ENCODE results near the gene THAP3.
A peak's percentile ranks its signal among the peaks of the same experiment; 100 is the strongest.
"Not testable (repeated sequence)": the region's sequence is repeated elsewhere in the genome, so short reads cannot be mapped to it uniquely, and the experiment has no call there.

Gene THAP3

DNA sequence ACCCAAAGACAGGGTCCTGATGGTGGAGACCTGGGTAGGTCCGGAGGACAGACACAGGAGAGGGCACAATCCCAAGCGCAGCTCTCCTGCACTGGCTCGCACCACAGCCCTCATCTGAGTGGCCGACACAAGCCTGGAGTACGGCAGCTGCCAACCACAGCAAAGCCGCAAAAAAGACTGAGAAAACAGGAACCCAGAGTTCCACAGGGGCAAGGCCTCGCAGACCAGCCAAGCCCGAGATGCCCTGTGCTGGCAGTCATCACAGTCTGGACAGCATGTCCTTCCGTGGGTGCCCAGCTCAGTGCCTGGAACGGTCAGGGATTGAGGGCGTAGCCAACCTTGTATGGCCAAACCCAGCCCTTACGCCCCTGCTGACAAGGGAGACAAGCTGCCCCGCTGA is 33.4 kb upstream of the THAP3 start:
- no peak for DNase-seq (ENCODE audit: low read depth)

DNA sequence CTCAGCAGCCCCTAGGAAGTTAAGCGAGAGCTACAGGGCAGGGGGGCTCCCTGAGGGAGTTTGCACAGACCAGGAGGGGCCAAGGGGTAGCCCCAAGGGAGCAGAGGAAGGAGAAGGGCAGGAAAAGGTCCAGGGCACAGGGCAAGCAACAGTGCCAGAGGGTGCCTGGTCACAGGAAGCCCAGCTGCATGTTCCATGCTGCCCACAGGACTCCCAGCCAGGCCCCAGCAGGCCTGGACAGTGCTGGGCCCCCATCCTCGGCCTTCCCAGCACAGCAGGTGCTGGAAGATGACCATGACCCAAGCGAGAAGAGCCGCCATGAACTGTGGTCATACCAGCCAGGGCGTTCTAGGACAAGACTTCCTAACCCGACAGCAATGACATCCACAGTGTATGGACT is 33.0 kb upstream of the THAP3 start:
- no peak for DNase-seq (ENCODE audit: low read depth)

GRCh38 chr1:6592441-6592840 is 32.2 kb upstream of the THAP3 start:
- no peak for DNase-seq (ENCODE audit: low read depth)

DNA sequence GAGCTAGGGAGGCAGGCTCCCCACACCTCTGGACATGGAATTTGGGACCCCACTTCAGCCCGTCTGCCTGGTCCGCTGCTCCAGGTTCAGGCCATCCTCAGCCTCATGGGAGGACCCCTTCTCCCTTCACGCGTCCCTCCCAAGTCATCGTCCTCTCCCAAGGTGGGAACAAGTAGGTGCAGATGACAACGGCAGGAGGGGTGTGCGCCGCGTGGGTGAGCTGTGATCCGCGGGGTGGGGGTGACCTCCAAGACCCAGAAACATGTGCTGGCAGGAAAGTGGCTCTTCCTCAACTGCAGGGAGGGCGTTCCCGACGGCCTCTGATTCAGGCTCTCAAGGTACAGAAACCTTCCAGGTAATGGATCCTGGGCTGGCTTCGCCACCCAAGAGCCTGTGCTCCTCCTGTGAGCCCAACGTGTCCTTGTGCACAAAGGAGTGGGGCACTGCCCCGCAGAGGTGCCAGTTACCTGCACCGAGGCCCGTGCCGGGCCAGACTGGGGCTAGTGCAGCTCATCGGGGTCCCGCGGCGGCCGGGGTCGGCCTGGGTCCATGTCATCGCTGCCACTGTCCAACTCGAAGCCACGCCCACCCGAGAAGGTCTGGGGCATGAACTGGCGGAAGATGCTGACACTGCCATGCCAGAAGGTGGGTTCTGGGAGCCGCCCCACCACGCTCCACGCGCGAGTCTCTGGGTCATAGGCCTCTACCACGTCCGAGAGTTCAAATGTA is 31.6 kb upstream of the THAP3 start:
- DNase-seq (ENCODE audit: low read depth): no peak

DNA sequence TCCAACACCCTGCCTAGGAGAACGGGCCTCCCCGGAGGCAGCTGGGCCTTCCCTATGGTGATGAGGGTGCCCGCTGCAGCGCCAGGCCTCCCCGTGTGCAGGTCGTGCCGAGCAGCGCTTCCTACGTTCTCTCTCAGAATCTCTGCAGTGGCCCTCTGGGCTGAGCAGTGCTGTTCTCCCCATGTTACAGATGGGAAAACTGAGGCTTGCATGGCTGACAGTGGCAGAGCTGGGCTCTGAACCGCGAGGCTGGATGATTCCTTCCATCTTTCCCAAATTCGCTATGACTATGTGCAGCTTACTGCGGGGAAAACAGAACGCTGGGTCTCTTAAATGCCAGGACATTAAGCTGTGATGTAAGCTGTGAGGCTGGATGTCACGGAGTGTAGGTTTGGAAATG is 30.9 kb upstream of the THAP3 start:
- no peak for DNase-seq (ENCODE audit: low read depth)

DNA sequence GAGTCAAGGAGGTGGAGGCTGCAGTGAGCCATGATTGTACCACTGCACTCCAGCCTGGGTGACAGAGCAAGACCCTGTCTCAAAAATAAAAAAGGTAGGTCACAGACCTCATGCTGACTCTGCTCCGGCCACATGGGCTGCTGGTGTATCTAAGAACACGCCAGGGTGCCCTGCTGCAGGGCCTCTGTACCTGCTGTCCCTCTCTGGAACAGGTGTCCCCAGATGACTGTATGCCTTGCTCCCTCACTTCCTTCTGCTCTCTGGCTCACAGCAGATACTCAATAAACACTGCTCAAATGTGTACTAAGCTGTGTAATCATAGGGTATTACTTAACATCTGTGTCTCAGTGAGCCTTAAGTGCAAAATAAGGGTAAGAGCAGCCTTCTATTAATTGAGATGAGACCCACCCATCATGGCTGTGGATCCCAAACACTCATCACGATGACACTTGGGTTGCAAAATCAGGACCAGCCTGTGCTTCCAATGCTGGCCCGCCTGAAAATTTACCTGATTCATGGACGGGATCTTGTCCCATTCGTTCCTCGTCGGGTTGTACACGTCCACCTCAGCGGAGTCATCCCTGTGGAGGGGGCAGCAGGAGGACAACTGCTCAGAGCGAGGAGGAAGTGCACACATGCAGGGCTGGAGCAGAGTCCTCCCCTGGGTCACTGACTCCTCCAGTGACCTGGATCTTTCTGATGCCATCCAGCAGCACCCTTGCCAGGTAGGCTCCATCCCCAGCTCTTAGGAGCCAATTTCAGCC is 29.5 kb upstream of the THAP3 start:
- DNase-seq (ENCODE audit: low read depth): no peak

GRCh38 chr1:6596351-6596750 is 28.3 kb upstream of the THAP3 start:
- no peak for DNase-seq (ENCODE audit: low read depth)

- no peak for DNase-seq (ENCODE audit: low read depth)
These were observed 27.5 kb upstream of the THAP3 start for GRCh38 chr1:6596886-6597776.

GRCh38 chr1:6597777-6598131 is 26.9 kb upstream of the THAP3 start:
- no peak for DNase-seq (ENCODE audit: low read depth)

- DNase-seq (ENCODE audit: low read depth): no peak
These were observed 25.3 kb upstream of the THAP3 start for GRCh38 chr1:6599141-6599975.

- DNase-seq (ENCODE audit: low read depth): not testable (repeated sequence)
These were observed 24.7 kb upstream of the THAP3 start for GRCh38 chr1:6599991-6600390.

DNA sequence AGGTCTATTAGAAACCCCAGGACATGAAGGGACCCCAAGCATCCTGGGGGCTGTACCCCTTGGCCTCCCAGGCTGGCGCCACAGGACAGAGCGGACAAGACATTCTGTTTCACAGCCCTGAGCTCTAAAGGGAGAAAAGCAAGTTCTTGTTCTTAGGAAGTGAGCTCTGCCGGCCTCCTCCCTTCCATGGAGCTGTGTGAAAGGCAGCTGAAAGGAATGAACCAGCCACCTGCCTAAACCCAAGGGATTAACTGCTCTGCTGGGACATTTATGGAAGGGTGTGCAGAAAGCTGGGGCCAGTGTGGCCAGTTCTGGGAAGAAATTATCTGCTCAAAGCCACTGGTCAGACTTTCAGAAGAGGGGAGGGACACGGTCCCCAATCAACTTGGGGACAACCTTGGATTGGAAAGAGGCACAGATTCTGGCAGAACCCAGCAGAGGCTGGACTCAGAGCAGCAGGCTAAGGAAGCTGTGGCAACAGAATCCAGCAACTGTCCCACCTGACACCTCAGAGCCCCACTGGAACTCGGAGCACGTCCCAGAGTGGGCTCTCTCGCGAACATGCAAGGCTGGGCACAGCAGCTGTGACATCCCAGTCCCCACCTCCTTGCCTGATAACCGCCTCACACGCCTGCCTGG is 24.1 kb upstream of the THAP3 start:
- peak; percentile 52 for DNase-seq (ENCODE audit: low read depth)

GRCh38 chr1:6601049-6601922 is 23.4 kb upstream of the THAP3 start:
- peak; percentile 97 for DNase-seq (ENCODE audit: low read depth)

GRCh38 chr1:6601923-6602668 is 22.6 kb upstream of the THAP3 start:
- peak; percentile 77 for DNase-seq (ENCODE audit: low read depth)

DNA sequence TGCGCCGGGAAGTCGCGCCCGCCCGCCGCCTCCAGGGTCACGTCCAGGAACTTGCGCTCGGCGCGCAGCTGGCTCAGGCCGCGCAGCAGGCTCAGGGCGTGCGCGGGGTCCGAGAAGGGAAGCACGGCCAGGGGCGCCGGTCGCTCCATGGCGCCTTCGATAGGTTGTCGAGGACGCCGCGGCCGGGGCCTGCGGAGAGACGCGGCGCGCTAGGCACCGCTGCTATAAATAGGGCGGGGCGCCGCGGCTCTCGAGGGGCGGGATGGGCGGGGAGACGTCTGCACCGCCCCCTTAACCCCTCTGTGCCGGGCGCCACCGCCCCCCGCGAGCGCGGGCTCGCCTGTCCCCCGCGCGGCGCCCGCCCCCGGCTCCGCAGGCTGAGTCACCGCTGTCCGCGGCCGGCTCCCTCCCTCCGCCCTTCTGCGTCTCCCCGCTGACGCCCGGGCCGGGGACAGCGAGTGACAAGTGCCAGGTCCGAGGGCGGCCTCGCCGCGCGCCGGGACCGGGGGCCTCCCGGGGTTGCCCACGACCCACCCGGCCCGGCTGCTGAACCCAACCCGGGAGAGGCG is 21.9 kb upstream of the THAP3 start, which contains the start of gene KLHL21:
TSS of gene KLHL21 (minus strand) at position 201 of the 569 bp plus-strand sequence. CDS start at position 149, 52 bp downstream.
- peak; percentile 88 for DNase-seq (ENCODE audit: low read depth)

GRCh38 chr1:6603238-6603914 is 21.3 kb upstream of the THAP3 start:
- DNase-seq (ENCODE audit: low read depth): peak; percentile 85

GRCh38 chr1:6603915-6604558 is 20.6 kb upstream of the THAP3 start:
- peak; percentile 78 for DNase-seq (ENCODE audit: low read depth)

All from iris pigment epithelial cell (primary cell).